Left ventricle myocardium superior (tissue), 1 donor: Measurements from ENCODE around the gene NKIRAS1. TPM values are rescaled to one million over a fixed set of nuclear protein-coding genes. Genes with fewer than 3 reads are reported as not detected.
"Not testable (repeated sequence)": the region's sequence is repeated elsewhere in the genome, so short reads cannot be mapped to it uniquely, and the experiment has no call there.

Experiments used
- ATAC-seq: fragments of 200-7000 bp; cut with Tn5 transposase; one replicate; pipeline ENCODE4 v1.9.1; 2020; ENCODE audit warnings: mild to moderate bottlenecking, moderate library complexity
- DNase-seq: peaks from one replicate; pipeline ENCODE4 v3.0.0-alpha.2; 2020
- intact Hi-C: fragments of 100-400 bp; cut with micrococcal nuclease; formaldehyde crosslinking; loops from one replicate; pipeline ENCODE4 v1.11.0; 2022
- total RNA-seq: library from RNA; stranded (reverse); fragmentation: NEBNext Ultra II Directional; extraction: Animal tissue kit (Norgen Biotek cat#: 25700); gene quantifications from one replicate; pipeline ENCODE4 v1.2.1, GENCODE V29; 2021
- donor health status: DM: no; HTN: yes; CAD: no; lungs with severe emphysema.

Gene NKIRAS1
- total RNA-seq, 1 donor from 2014 or later, result 22.6 TPM

GRCh38 chr3:23942546-23942945, 25.8 kb upstream of the NKIRAS1 start:
- intact Hi-C loops, result no loop called here
- ATAC-seq, result no peak

DNA sequence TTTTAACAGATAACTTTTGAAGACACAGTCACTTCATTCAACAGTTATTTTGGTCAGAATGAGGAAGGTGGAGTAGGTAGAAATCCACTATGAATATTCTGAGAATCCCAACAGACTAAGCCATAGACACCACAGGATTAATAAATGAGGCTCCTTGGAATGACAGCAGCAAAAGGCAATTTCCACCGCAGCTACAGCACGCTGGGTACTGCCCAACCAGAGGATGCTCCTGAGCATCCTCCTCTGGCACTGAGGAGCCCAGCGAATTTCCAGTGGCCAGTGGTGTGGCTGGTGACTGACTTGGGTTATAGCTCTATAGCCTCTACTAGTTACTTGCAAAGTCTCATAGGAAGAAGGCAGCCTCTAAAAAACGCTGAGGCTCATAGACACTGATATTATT, 24.6 kb upstream of the NKIRAS1 start:
- DNase-seq, result no peak
- intact Hi-C loops, result no loop called here
- ATAC-seq, result no peak

More at GRCh38 chr3:23942546-23942945, 25.8 kb upstream of the NKIRAS1 start:
- DNase-seq, result no peak

GRCh38 chr3:23940775-23941174, 24.0 kb upstream of the NKIRAS1 start:
- intact Hi-C loops, result no loop called here
- ATAC-seq, result no peak
- DNase-seq, result no peak

DNA sequence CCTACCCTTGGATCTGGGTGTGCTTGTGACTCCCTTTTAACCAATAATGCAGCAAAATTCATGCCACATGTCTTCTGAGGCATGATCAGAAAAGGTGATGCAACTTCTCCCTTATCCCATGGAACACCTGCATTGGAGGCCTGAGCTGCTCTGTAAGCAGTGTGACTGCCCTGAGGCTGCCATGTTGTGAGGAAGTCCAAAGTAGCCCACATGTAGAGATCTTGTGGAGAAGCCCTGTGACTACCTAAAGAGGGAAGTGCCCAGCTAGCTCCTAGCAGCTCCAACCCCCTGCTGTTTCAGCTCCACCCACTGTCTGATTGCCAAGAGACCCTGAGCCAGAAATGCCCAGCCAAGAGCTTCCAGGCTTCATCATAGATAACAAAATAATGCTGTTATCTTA, 21.9 kb upstream of the NKIRAS1 start:
- no peak for ATAC-seq
- intact Hi-C loops, result no loop called here
- DNase-seq, result no peak

DNA sequence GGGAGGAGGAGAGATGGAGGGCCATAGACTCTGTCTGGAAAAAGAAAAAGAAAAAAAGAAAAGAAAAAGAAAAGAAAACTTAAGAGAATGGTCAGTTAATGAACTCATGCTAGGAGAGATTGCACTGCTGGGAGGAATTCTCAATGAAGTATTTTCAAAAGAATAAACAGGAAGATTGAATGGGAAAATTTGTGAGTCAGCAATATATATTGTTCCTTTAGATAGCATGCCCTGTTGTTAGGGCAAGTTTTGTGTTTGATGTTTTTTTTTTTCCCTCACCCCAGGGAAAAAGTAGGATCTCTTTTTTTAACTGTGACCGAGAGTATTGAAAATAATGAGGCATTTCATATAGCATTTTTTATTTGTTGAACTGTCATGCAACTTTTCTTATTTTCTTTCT, 20.5 kb upstream of the NKIRAS1 start:
- intact Hi-C loops, result no loop called here
- ATAC-seq, result no peak
- no peak for DNase-seq

DNA sequence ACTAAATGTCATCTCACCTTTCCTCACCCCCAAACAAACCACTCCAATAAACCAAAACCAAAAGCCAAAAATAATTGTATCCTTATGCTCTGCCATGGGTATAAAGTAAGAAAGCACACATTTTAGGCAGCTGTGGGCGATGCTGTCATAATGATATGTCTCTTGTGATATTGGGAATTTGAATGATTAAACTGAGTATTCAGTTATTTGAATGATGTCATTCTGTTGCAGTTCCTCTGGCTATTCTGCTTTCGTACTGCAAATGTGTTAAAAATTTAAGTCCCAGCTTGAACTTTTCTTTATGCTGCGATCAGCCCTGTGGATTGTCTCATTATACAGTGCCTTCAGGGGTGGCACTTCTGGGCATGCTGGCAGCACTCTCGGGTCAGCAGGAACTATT, 17.5 kb upstream of the NKIRAS1 start:
- intact Hi-C loops, result no loop called here
- DNase-seq, result no peak
- no peak for ATAC-seq

GRCh38 chr3:23932571-23932970, 15.8 kb upstream of the NKIRAS1 start:
- intact Hi-C loops, result no loop called here
- no peak for ATAC-seq
- no peak for DNase-seq

DNA sequence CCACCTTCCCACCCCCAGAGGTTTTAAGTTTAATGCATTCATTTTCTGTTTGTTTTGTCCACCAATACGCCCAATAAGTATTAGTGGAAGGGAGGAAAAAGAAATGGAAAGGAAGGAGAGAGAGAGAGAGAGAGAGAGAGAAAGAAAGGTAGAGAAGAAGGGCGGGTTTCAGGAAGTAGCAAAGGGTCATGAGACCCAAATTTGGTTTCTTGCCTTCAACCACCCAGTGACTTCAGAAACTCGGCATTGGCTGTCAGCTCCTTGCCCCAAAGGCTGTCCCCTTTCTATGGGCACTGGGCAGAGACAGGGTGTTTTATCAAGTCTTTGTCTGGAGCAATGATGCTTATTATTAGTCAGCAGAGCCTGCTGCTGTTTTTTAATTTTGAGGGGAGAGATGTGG, 14.8 kb upstream of the NKIRAS1 start:
- DNase-seq, result no peak
- intact Hi-C loops, result no loop called here
- ATAC-seq, result no peak

- ATAC-seq, result no peak
- no peak for DNase-seq
- intact Hi-C loops, result no loop called here
Observed at GRCh38 chr3:23928524-23928923, 11.7 kb upstream of the NKIRAS1 start.

GRCh38 chr3:23926736-23927135, 9.9 kb upstream of the NKIRAS1 start:
- DNase-seq (no peak), ATAC-seq (no peak)
- intact Hi-C loops, result no loop called here

DNA sequence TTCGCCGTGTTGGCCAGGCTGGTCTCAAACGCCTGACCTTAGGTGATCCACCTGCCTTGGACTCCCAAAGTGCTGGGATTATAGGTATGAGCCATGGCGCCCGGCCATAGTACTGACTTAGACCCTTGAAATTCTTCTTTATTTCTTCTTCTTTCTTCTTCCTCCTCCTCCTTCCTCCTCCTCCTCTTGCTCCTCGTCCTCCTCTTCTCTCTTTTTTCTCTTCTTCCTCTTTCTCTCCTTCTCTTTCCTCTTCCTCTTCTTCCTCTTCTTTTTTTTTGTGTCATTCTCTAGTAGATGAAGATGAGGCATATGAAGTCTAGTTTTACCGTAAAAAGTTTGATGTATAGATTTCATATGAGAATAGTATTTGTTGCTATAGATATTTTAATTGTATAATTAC, 9.5 kb upstream of the NKIRAS1 start:
- intact Hi-C loops, result no loop called here
- no peak for DNase-seq
- ATAC-seq, result no peak

DNA sequence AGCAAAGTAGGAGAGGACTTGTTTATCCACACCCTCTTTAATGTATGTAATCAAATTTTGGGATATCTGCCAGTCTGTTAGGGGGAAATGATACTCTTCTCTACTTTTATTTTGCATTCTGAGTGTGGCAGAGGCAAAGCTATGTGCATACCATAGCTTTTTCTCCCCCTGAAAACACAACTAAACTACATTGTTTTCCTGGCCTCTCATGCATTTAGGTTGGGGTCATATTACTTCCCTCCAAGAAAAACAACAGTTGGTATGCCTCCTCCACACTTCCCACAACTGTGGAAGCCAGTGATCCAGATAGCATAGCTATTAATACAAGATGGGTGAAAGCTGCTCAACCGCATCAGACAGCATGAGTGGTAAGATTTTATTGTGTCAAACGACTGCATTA, 7.0 kb upstream of the NKIRAS1 start:
- no peak for ATAC-seq
- intact Hi-C loops, result no loop called here

DNA sequence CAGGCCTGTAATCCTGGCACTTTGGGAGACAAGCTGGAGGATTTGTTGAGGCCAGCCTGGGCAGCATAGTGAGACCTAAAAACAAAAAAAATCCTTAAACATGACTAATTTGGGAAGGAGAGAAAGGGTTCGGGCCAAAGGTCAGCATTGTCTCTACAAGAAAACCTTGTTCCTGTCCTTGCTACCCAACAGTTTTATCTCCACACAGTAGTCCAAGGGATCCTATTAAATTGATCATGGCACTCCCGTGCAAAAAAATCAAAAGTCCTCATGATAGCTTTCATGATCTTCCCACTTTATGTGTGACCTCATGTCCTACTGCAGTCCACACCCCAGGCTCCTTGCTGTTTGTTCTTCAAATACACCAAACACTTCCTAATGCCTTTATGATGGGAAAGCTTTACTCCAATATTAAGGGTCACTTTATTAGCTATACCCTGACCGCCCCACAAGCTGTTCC, 4.3 kb upstream of the NKIRAS1 start:
- ATAC-seq (no peak), DNase-seq (no peak)
- intact Hi-C loops, result no loop called here

More for the DNA sequence above, 7.0 kb upstream of the NKIRAS1 start:
- no peak for DNase-seq

DNA sequence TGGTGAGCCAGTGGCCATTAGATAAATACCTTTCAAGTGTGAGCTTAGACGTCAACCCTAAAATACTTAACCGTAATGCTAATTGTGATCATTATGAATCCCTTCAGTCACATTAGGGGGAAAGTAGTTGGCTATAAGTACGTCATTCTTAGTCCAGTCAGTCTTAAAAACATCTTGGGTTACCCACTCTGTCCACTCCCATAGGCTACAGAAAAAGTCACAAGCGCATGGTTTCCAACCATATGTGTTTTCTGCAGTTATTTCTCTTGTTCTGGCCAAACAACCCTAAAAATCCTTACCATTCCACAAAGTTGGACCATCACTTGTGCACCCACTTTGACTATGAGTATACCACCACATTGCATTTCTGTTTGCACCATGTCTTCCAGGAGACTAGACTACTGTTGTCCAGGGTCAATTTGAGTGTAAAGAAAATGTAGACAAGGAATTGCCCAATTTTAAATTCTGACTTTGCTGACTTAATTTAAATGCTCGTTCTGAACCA, 3.4 kb upstream of the NKIRAS1 start:
- DNase-seq (no peak), ATAC-seq (no peak)
- intact Hi-C loops, result no loop called here

GRCh38 chr3:23919628-23920027, 2.8 kb upstream of the NKIRAS1 start:
- DNase-seq (no peak), ATAC-seq (no peak)
- intact Hi-C loops, result no loop called here

GRCh38 chr3:23918331-23918730, 1.5 kb upstream of the NKIRAS1 start:
- DNase-seq, intact Hi-C loops, ATAC-seq: not testable (repeated sequence)

DNA sequence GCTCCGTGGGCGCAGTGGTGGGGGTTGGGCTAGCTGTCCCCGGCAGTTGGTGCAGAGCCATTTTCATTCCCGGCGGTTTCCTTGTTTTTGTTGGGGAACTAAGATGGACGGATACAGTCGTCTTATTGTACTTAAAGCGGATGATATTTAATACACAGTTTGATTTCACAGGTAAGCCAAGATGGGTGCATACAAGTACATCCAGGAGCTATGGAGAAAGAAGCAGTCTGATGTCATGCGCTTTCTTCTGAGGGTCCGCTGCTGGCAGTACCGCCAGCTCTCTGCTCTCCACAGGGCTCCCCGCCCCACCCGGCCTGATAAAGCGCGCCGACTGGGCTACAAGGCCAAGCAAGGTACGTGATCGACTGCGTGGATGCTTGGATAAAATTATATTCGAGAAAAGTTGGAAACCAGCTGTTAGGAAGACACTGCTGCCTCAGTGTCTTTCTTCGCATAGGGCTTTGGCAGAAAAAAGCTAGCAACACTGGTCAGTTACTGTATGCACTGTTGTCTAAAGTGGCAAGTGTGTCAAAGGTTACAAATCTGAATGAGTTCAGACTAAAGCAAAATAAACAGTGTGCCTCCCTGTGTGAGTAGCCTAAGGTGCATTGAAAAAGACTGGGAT, 1.0 kb upstream of the NKIRAS1 start:
- intact Hi-C loops, DNase-seq: not testable (repeated sequence)
- peak; percentile 62 for ATAC-seq

DNA sequence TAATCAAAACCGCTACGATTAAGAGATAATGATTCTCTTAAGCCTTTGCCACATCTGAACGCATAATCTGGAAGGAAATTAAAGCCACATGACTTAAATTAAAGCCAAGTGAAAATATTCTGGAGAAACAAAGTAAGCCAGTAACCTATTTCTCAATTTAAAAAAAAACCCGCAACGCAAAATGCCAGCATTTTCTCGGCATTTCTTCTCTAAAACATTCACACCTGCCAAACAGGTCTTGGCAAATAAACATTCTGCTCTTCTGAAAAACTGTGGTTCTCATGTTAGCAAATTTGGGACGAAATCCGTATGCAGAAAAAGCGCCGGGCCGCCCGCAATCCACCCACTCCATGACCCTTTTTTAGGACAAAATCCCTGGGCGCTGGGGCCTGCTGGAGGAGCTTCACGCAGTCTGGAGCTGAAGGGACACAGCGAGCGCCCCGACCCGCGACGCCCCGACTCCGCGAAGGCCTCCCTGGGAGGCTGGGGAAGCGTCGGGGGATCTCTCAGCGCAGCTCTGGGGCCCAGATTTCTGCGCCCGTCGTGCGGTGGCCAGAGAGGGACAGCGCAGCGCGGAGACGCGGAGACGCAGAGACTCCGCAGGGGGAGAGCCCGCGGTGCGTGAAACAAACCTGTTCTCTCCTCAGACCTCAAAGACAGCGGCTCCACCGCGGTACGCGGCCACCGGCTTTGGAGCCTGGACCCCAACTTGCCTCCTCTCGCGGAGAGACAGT, 471 bp downstream of the NKIRAS1 start:
- ATAC-seq (peak; percentile 62), DNase-seq (no peak)
- intact Hi-C loops, result no loop called here

GRCh38 chr3:23915537-23916108, 1.2 kb downstream of the NKIRAS1 start:
- no peak for DNase-seq
- intact Hi-C loops, result no loop called here
- ATAC-seq, result no peak
